Middle frontal gyrus (tissue), 1 donor: ENCODE measurements around the gene ARHGAP19.

ENCODE experiments used
- DNase-seq: peaks from one replicate; pipeline ENCODE4 v3.0.0-alpha.2; 2015; ENCODE audit warnings: low spot score; ENCODE audit errors: extremely low spot score

The ARHGAP19 gene, protein sequence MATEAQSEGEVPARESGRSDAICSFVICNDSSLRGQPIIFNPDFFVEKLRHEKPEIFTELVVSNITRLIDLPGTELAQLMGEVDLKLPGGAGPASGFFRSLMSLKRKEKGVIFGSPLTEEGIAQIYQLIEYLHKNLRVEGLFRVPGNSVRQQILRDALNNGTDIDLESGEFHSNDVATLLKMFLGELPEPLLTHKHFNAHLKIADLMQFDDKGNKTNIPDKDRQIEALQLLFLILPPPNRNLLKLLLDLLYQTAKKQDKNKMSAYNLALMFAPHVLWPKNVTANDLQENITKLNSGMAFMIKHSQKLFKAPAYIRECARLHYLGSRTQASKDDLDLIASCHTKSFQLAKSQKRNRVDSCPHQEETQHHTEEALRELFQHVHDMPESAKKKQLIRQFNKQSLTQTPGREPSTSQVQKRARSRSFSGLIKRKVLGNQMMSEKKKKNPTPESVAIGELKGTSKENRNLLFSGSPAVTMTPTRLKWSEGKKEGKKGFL

GRCh38 chr10:97292097-97292861 is at the start of gene ARHGAP19:
Gene ARHGAP19 (minus strand): TSS chr10:97292637. CDS start chr10:97292627, 10 bp downstream.
- peak; percentile 95 for DNase-seq

DNA sequence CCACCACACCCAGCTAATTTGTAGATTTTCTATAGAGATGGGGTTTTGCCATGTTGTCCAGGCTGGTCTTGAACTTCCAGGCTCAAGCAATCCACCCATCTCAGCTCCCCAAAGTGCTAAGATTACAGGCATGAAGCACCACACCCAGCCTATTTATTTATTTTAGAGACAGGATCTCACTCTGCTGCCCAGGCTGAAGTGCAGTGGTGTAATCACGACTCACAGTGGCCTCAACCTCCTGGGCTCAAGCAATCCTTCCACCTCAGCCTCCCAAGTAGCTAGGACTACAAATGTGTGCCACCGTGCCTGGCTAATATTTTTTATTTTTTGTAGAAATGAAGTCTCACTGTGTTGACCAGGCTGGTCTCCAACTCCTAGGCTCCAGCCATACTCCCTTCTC is 49.0 kb upstream of the ARHGAP19 start:
- DNase-seq = no peak

DNA sequence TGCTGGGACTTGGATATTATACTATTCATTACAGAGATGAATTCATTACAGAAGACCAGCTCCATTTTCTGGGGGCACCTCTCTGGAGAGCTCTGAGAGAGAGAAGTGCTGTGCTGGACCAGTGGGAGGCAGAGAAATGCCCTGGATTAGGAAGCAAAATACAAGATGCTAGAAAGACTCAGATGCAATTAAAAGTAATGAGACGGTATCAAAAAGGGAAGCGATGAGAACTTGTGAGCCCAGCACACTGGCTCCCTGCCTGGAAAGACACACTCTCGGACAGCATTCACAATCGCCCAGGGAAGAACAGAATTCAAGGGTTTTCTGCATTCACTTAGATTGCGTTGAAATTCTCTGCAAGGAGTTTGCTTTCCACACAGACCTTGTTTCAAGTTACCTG is 45.6 kb upstream of the ARHGAP19 start:
- DNase-seq = no peak

- no peak for DNase-seq
Observed at GRCh38 chr10:97336942-97337831, 44.8 kb upstream of the ARHGAP19 start.

GRCh38 chr10:97336446-97336845 is 44.0 kb upstream of the ARHGAP19 start:
- DNase-seq = no peak

DNA sequence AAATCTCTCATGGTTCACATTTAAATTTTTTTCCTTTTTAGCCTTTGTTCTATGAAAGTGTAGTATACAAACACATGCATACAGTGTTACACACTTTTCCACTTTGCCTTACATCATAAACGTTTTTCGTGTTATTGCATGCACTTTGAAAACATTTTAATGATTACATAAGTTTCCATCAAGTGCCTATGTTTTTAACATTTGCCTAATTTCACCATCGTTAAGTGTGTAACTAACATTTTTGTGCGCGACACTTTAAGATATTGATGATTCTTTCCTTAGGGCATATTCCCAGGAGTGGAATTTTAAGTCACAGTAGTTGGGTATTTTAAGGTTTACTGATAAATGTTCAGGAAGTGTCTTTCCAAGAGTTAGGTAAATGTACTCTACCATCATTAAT is 43.6 kb upstream of the ARHGAP19 start:
- DNase-seq = no peak

GRCh38 chr10:97335188-97335619 is 42.8 kb upstream of the ARHGAP19 start:
- no peak for DNase-seq

DNA sequence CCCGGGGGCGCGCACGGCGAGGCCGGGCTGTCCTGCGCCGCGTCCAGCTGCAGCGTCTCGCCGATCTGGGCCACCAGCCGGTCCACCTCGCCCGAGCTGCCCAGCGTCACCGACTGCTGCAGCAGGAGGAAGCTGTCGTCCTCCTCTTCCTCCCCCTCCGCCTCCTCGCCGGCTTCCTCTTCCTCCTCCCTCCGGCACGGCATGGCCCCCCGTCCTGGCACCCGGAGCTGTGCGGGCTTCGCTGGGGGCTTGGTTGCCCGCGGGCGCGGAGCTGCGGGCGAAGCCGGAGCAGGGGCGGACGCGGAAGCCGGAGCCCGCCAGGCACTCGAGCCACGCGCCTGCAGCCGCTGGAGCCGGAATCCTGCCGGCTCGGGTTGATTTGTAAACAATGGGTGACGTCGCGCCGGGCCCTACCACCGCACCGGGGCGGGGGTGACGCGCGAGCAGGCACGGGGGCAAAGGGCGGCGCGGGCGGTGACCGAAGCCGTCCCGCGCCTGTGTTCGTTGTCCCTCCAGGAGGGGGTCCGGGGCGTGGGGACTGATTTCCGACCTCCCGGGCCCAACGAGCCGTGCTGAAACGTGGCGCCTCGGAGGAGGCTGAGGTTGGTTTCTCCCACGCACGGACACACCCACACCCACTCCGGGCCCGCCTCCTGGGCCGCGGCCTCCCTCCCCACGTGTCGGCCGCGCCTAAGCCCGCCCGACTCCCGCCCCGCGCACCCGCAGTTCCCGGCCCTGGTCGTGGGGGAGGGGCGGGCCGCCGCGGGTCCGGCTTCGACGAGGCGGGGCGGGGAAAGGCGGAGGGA is 42.1 kb upstream of the ARHGAP19 start, which contains the start of gene FRAT2:
FRAT2 (minus strand) TSS at position 360 of the 806 bp plus-strand sequence; CDS start at position 203, 157 bp downstream.
- DNase-seq = peak; percentile 78

DNA sequence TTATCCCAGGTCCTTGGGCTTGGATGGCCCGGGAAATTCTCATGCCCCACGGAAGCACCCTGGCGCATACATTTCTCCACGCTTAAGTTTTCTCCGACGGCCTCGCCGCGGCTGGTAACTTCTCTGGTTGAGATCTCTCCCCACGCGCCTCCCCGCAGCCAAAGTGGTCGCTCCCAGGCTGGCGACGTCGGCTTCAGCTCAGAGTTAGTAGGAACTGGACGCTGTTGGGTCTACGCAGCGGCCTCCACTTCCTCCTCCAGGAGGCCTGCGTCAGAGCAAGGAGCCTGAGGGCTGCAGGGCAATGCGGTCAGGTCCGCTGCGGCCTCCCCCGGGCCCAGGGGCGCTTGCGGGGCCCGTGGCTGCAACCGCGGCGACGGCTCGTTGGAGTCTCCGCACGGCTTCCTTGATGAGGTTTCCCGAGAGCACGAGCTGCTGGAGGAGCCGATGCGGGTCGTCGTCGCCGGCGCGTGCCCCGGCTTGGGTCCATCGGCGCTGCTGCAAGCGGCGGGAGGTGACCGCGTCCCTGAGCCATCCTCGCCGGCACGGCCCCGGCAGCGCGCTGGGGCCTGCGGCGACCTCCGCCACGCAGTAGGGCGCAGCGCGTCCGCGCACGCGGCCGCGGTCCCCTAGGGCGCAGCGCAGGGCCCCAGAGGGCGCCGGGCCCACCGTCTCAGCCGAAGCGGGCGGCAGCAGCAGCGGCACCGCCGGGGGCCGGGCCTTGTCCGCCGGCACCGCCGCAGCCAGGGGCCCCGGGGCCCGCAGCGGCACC is 41.3 kb upstream of the ARHGAP19 start:
- no peak for DNase-seq

GRCh38 chr10:97333351-97333600 is 40.8 kb upstream of the ARHGAP19 start:
- DNase-seq = no peak

DNA sequence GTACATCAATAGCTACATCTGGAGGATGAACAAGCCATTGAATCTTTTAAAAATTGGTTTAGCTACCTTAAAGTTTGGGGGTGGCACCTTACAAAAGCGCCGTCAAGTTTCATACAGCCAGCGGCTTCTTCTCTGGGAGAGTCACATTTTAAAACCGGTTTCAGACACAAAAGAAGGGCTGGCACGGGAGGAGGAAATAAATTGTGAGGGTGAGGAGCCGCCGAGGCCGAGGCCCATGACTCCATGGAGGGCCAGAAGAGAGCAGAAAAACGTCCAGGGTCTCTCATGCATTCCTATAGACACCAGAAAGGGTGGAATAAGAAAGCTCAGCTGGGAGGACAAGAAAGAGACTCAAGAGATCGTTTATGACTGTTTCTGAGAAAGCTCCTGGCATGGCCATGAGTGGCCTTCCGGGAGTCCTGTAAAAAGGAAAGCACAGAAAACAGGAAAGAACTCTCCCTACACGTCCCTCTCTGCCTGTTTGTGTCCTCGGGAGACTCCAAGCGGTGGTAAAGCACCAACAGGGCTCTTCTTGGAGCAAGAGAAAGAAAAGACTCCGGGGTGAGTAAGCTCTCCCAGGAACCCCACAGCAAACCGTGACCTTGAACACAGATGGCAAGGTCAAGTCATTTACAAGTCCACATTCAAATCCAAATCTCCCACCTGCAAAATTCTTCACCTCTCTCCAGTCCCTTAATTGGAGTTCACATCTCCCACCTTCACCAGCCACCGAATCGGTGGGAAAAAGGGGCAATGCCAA is 40.3 kb upstream of the ARHGAP19 start:
- peak; percentile 68 for DNase-seq

DNA sequence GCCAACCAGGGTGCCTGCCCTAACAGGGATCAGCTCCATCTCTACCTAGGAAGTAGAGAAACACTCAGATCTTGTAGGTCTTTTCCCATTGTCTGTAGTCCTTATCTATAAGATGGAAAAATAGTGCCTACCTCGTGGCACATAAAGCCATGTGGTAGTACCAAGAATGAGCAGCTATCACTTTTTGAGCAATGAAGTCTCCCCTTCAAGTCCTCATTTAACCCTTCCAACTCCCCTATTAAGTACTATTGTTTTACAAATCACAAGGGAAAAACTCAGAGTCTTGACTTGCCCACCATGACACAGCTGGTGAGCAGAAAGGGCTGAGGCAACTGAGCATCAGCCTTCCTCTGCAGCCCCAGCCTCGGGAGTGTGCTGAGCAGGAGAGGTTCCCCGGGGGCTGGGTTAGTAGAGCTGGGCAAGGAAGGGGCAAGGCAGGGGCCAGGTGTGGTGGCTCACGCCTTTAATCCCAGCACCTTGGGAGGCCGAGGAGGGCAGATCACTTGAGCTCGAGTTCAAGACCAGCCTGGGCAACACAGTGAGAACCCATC is 38.8 kb upstream of the ARHGAP19 start:
- no peak for DNase-seq

GRCh38 chr10:97329766-97330165 is 37.3 kb upstream of the ARHGAP19 start:
- no peak for DNase-seq

GRCh38 chr10:97328646-97329453 is 36.4 kb upstream of the ARHGAP19 start:
- DNase-seq = no peak

GRCh38 chr10:97327348-97328294 is 35.2 kb upstream of the ARHGAP19 start:
- DNase-seq = no peak

DNA sequence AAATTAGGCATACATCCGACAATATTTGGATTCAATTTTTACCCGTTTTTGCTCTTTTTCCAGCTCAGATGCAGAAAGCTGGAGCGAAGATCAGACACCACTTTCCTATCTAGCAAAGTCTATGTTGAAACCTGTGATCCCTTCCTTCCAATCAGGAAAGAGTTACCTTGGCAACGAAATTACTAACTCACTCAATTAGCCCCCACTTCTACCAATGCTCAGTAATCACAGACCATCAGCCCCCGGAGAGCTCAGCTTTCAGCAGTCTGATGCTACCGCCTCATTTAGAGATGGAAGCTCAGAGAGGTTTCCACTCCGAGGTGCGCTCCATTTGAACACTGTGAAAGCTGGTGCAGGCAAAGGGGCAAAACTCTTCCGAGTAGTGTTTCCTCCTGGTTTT is 33.3 kb upstream of the ARHGAP19 start:
- DNase-seq = no peak

DNA sequence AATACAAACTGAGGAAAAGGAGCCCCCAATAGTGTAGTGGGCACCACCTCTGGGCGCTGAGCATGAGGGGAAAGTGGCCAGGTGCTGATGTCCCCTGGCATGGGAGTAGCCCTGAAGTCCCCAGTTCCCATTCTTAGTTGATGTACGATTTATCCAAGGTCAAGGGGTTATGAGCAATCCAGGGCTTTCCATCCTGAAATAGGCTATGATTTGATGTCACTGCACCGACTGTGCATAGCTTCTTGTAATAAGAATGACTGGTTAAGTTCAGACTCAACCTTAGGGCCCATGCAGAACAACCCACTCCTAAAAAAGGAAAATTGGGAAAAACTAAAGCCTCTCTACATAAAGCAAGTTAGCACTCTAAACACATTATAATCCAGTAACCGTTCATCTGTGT is 31.1 kb upstream of the ARHGAP19 start:
- DNase-seq = no peak
